DND-41 (cell line): Measurements from ENCODE around the gene DNER.

Experiments
- CTCF ChIP-seq: IDR thresholded peaks from 2 replicates; pipeline ENCODE4 v1.5.1; 2012; ENCODE audit warnings: borderline replicate concordance, low read length, moderate library complexity, mild to moderate bottlenecking; ENCODE audit not compliant: poor library complexity, severe bottlenecking; ENCODE audit errors: extremely low read depth
- EZH2 ChIP-seq: IDR thresholded peaks from 3 replicates; pipeline ENCODE4 v1.6.1; 2012; ENCODE audit warnings: borderline replicate concordance, low read depth, mild to moderate bottlenecking, moderate library complexity, low read length, inconsistent platforms; ENCODE audit not compliant: severe bottlenecking

GRCh38 chr2:229467783-229468182 lies 246.6 kb downstream of the DNER start:
- no peak for TF ChIP-seq CTCF
- TF ChIP-seq EZH2 = no peak
